IMR-90 (cell line): ENCODE measurements around the gene ZNF335. TPM values are rescaled to one million over a fixed set of nuclear protein-coding genes. Genes with fewer than 3 reads are reported as not detected.

Experiments
- ATAC-seq: fragments of 200-7000 bp; cut with Tn5 transposase; 2 replicates; pipeline ENCODE4 v1.9.1; 2020; ENCODE audit warnings: low read depth, mild to moderate bottlenecking, moderate library complexity
- BruUV-seq: library from RNA; stranded (reverse); fragments of 400-500 nt; replicated peaks from 2 replicates; lab custom pipeline; 2021; lab: Mats Ljungman, UMichigan
- CTCF ChIA-PET: fragments of 300-600 bp; formaldehyde crosslinking; extraction: SDS; loops from one replicate; lab custom pipeline; 2021; ENCODE audit warnings: antibody characterized with exemption; lab: Yijun Ruan, JAX
- POLR2A ChIA-PET: fragments of 300-600 bp; sonication (Branson Sonifier 250); formaldehyde crosslinking; loops from one replicate; lab custom pipeline; 2022; ENCODE audit warnings: antibody characterized with exemption; ENCODE audit not compliant: unreplicated experiment; lab: Charles Lee
- DNase-seq: peaks from one replicate; pipeline ENCODE4 v3.0.0; 2013
- H2AFZ ChIP-seq: replicated peaks from 2 replicates; pipeline ENCODE3; 2013; ENCODE audit warnings: low read length, mild to moderate bottlenecking; ENCODE audit not compliant: poor library complexity
- H2AK5ac ChIP-seq: 2 replicates; pipeline ENCODE4 v1.6.1; 2013; ENCODE audit warnings: low read depth, low read length, inconsistent platforms
- H2AK9ac ChIP-seq: replicated peaks from 2 replicates; pipeline ENCODE3; 2013; ENCODE audit warnings: mild to moderate bottlenecking, low read depth, low read length, moderate library complexity; ENCODE audit not compliant: poor library complexity
- H2BK120ac ChIP-seq: 2 replicates; pipeline ENCODE4 v1.6.1; 2013; ENCODE audit warnings: low read depth, low read length, inconsistent platforms
- H2BK15ac ChIP-seq: 3 replicates; pipeline ENCODE4 v1.6.1; 2013; ENCODE audit warnings: low read depth, low read length, inconsistent platforms
- H2BK20ac ChIP-seq: 2 replicates; pipeline ENCODE4 v1.6.1; 2013; ENCODE audit warnings: low read depth, mild to moderate bottlenecking, inconsistent platforms, low read length, moderate library complexity
- H2BK5ac ChIP-seq: 2 replicates; pipeline ENCODE4 v1.6.1; 2013; ENCODE audit warnings: mild to moderate bottlenecking, low read depth, low read length, inconsistent platforms; ENCODE audit not compliant: poor library complexity, severe bottlenecking
- H3K14ac ChIP-seq: replicated peaks from 2 replicates; pipeline ENCODE4 v1.6.1; 2013; ENCODE audit warnings: low read depth, low read length, inconsistent platforms
- H3K18ac ChIP-seq: 2 replicates; pipeline ENCODE4 v1.6.1; 2013; ENCODE audit warnings: low read depth, low read length, control low read depth
- H3K23ac ChIP-seq: 2 replicates; pipeline ENCODE4 v1.6.1; 2013; ENCODE audit warnings: low read depth, low read length, inconsistent platforms
- H3K27ac ChIP-seq: 2 replicates; pipeline ENCODE4 v1.5.1; 2013; ENCODE audit warnings: mild to moderate bottlenecking, control low read depth, low read length; ENCODE audit not compliant: insufficient read depth
- H3K27me3 ChIP-seq: 2 replicates; pipeline ENCODE4 v1.6.1; 2013; ENCODE audit warnings: low read length; ENCODE audit not compliant: control insufficient read depth, insufficient read depth
- H3K36me3 ChIP-seq: 2 replicates; pipeline ENCODE4 v1.6.1; 2013; ENCODE audit warnings: low read length, mixed read lengths; ENCODE audit not compliant: control insufficient read depth, insufficient read depth
- H3K4ac ChIP-seq: 2 replicates; pipeline ENCODE4 v1.6.1; 2013; ENCODE audit warnings: low read depth, low read length, inconsistent platforms
- H3K4me1 ChIP-seq: 2 replicates; pipeline ENCODE4 v1.6.1; 2013; ENCODE audit warnings: low read length, mixed read lengths; ENCODE audit not compliant: control insufficient read depth, insufficient read depth
- H3K4me2 ChIP-seq: 2 replicates; pipeline ENCODE4 v1.6.1; 2013; ENCODE audit warnings: low read depth, mild to moderate bottlenecking, control low read depth, low read length, moderate library complexity
- H3K4me3 ChIP-seq: 2 replicates; pipeline ENCODE4 v1.5.1; 2013; ENCODE audit warnings: low read depth, mild to moderate bottlenecking, control low read depth, low read length, moderate library complexity; ENCODE audit not compliant: insufficient read depth
- H3K56ac ChIP-seq: 2 replicates; pipeline ENCODE4 v1.6.1; 2013; ENCODE audit warnings: low read length, inconsistent platforms; ENCODE audit not compliant: insufficient read depth; ENCODE audit errors: extremely low read depth
- H3K79me1 ChIP-seq, 2 experiments: 2 replicates each; pipeline ENCODE4 v1.6.1; 2013; ENCODE audit warnings: low read length in 2 of 2, inconsistent platforms in 1 of 2, low read depth in 1 of 2
- H3K9ac ChIP-seq: 2 replicates; pipeline ENCODE4 v1.6.1; 2013; ENCODE audit warnings: low read depth, low read length, control low read depth
- H3K9me1 ChIP-seq: 2 replicates; pipeline ENCODE4 v1.6.1; 2013; ENCODE audit warnings: low read length, inconsistent platforms; ENCODE audit not compliant: insufficient read depth
- H3K9me3 ChIP-seq: 2 replicates; pipeline ENCODE4 v1.6.1; 2013; ENCODE audit warnings: low read length; ENCODE audit not compliant: control insufficient read depth, insufficient read depth
- H4K20me1 ChIP-seq: 2 replicates; pipeline ENCODE4 v1.6.1; 2013; ENCODE audit warnings: low read length, inconsistent platforms; ENCODE audit not compliant: insufficient read depth
- H4K5ac ChIP-seq: 2 replicates; pipeline ENCODE4 v1.6.1; 2013; ENCODE audit warnings: mild to moderate bottlenecking, low read depth, low read length, control low read depth
- H4K8ac ChIP-seq, 2 experiments: 2 replicates each; pipeline ENCODE4 v1.6.1; 2013; ENCODE audit warnings: low read depth in 2 of 2, low read length in 2 of 2, control low read depth in 1 of 2, inconsistent platforms in 1 of 2
- H4K91ac ChIP-seq: 2 replicates; pipeline ENCODE4 v1.6.1; 2013; ENCODE audit warnings: low read depth, low read length, inconsistent platforms; ENCODE audit not compliant: insufficient read depth
- CEBPB ChIP-seq: IDR thresholded peaks from 2 replicates; pipeline ENCODE4 v1.6.1; 2012; ENCODE audit warnings: low read depth, low read length, improper control_type of control experiment
- CHD1 ChIP-seq: IDR thresholded peaks from 2 replicates; pipeline ENCODE4 v1.6.1; 2012; ENCODE audit warnings: low read depth, low read length, improper control_type of control experiment
- CTCF ChIP-seq: conservative IDR thresholded peaks from 2 replicates; pipeline ENCODE4 v1.5.1; 2012; ENCODE audit warnings: mild to moderate bottlenecking, low read depth, low read length, improper control_type of control experiment
- ELK1 ChIP-seq: fragments of 150-350 bp; IDR thresholded peaks from 2 replicates; pipeline ENCODE4 v1.6.1; 2016; ENCODE audit warnings: low read depth, mild to moderate bottlenecking, low read length, moderate library complexity, borderline replicate concordance
- FOS ChIP-seq: fragments of 150-350 bp; IDR thresholded peaks from 2 replicates; pipeline ENCODE4 v1.6.1; 2016; ENCODE audit warnings: low read depth, low read length
- MAFK ChIP-seq: IDR thresholded peaks from 2 replicates; pipeline ENCODE4 v1.6.1; 2012; ENCODE audit warnings: low read depth, low read length, improper control_type of control experiment
- MAZ ChIP-seq: IDR thresholded peaks from 2 replicates; pipeline ENCODE4 v1.6.1; 2012; ENCODE audit warnings: low read depth, mild to moderate bottlenecking, low read length, improper control_type of control experiment, moderate library complexity, borderline replicate concordance
- MXI1 ChIP-seq: IDR thresholded peaks from 2 replicates; pipeline ENCODE4 v1.6.1; 2012; ENCODE audit warnings: low read depth, mild to moderate bottlenecking, low read length, moderate library complexity, borderline replicate concordance
- NFE2L2 ChIP-seq: fragments of 150-350 bp; IDR thresholded peaks from 2 replicates; pipeline ENCODE4 v1.6.1; 2016; ENCODE audit warnings: low read depth, mild to moderate bottlenecking, low read length
- POLR2A ChIP-seq: IDR thresholded peaks from 2 replicates; pipeline ENCODE4 v1.6.1; 2012; ENCODE audit warnings: mild to moderate bottlenecking, low read depth, low read length
- RFX5 ChIP-seq: IDR thresholded peaks from 2 replicates; pipeline ENCODE4 v1.8.0; 2012; ENCODE audit warnings: low read depth, mild to moderate bottlenecking, low read length, moderate library complexity
- SMC3 ChIP-seq: fragments of 150-350 bp; IDR thresholded peaks from 2 replicates; pipeline ENCODE4 v1.6.1; 2016; ENCODE audit warnings: low read depth, mild to moderate bottlenecking, antibody characterized with exemption, low read length, moderate library complexity
- WGBS, 2 experiments: methylation state at CpG; one replicate each; pipeline versions ENCODE4 v1.1.5 to v1.1.7; 2013; ENCODE audit warnings: missing lambda C conversion rate in 2 of 2; ENCODE audit not compliant: insufficient read length in 1 of 2; ENCODE audit errors: extremely low coverage in 2 of 2; 5-methylcytosine and 5-hydroxymethylcytosine counted together
- dilution Hi-C: fragments of 300-500 bp; cut with HindIII; formaldehyde crosslinking; loops from one replicate; pipeline ENCODE4 v1.14.3; 2018; ENCODE audit warnings: low sequenced_read_pairs; ENCODE audit not compliant: unreplicated experiment
- in situ Hi-C: fragments of 300-500 bp; cut with MboI; formaldehyde crosslinking; loops from 3 replicates; pipeline ENCODE4 v1.14.3; 2019; ENCODE audit warnings: low sequenced_read_pairs, inconsistent platforms, mixed read lengths
- intact Hi-C: fragments of 100-400 bp; cut with micrococcal nuclease; formaldehyde crosslinking; loops from 2 replicates; pipeline ENCODE4 v1.10.0; 2022
- polyA plus RNA-seq, 3 experiments: library from polyadenylated mRNA; depleted of rRNA; stranded (reverse); fragments of >200 nt; gene quantifications; 2 replicates each; pipeline ENCODE4 v1.2.3, GENCODE V29; 2012; ENCODE audit warnings: low replicate concordance in 1 of 3
- total RNA-seq: library from RNA; depleted of rRNA; stranded (reverse); fragments of >200 nt; gene quantifications from 2 replicates; pipeline ENCODE4 v1.2.3, GENCODE V29; 2012
- TF ChIP-seq, protein P1 (sequence below): fragments of 150-350 bp; IDR thresholded peaks from 2 replicates; pipeline ENCODE4 v1.6.1; 2017; ENCODE audit warnings: mild to moderate bottlenecking, antibody characterized with exemption, low read length, low read depth

ZNF335 gene
- total and polyA plus RNA-seq, 2 of the 4 experiments (the other 2 are of a cell fraction): 11.8 to 17.8 TPM

DNA sequence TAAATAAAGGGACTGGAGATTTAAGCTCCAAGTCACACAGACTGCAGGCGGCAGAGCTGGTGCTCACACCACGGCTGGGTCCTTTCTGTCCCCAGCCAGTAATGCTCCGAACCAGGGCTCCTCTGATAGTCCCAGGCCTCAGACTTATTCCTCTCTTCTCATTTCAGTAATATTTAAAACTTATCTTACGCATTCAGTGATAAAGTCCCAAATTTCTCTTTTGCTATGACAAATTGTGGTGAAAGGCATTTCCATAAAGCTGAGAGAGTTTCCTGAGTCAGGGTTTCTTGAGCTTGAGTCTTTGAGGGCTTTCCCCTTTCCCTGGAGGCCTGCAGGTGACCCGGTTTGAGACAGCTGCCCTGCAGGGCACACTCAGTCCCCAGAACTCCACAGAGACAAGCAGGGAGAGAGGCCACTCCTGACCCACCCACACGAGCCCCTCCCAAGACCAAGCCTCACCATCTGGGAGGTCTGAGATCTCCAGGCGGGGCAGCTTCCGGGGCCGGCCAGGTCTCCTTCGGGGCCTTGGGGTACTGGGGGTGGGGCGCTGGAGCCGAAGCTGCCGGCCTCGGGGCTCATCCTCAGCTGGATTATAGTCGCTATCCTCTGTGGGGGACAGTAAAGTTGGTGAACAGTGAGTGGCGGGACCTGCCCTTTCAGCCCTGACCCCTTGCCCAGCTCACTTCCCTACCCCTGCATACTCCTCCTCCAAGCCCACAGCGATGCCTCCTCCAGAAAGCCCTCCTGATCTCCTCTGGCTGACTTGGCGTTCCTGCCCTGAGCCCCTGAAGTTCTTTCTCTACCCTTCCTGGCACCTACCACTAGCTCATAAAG is 6.6 kb downstream of the ZNF335 start:
- no peak overlapping the region for H2BK5ac ChIP-seq
- no peak for DNase-seq

More for the DNA sequence above, 6.6 kb downstream of the ZNF335 start:
- no peaks in the 10 kb centered on the region for H3K9me3 ChIP-seq
- H4K91ac ChIP-seq: no peak overlapping the region
- no peak overlapping the region for H3K23ac ChIP-seq
- ATAC-seq: no peak
- H4K8ac ChIP-seq: no peak overlapping the region
- POLR2A ChIA-PET: no interaction called here
- no peaks in the 10 kb centered on the region for H3K27me3 ChIP-seq
- peaks cover 13% of the 10 kb centered on the region; the same call in 1 of the 2 replicates for H3K9me1 ChIP-seq
- peaks cover 11 to 35% of the 10 kb centered on the region in 2 experiments; a peak in 3 of 4 replicates for H3K79me1 ChIP-seq
- no peak overlapping the region for H3K56ac ChIP-seq
- peaks cover 12% of the 10 kb centered on the region for H3K4me1 ChIP-seq
- H2BK120ac ChIP-seq: no peak overlapping the region
- H3K4ac ChIP-seq: no peak overlapping the region
- peaks cover 67% of the 10 kb centered on the region for H3K36me3 ChIP-seq
- CTCF ChIA-PET: no interaction called here
- H2BK15ac ChIP-seq: no peak overlapping the region
- no peak overlapping the region for H2AFZ ChIP-seq
- no peak overlapping the region for H3K18ac ChIP-seq
- no peak overlapping the region for H3K9ac ChIP-seq
- in situ Hi-C loops: no loop called here
- no peak overlapping the region for H3K14ac ChIP-seq
- WGBS, 2 experiments: no CpG with 5 or more reads among the region's 18 CpGs
- H3K4me3 ChIP-seq: no peak overlapping the region
- H2BK20ac ChIP-seq: no peak overlapping the region
- H3K27ac ChIP-seq: no peak overlapping the region
- dilution Hi-C loops: no loop called here
- intact Hi-C loops: no loop called here
- no peak overlapping the region for H2AK5ac ChIP-seq
- no peak overlapping the region for H4K5ac ChIP-seq
- peaks cover 24% of the 10 kb centered on the region for H4K20me1 ChIP-seq
- H3K4me2 ChIP-seq: no peak overlapping the region
- no peak for TF ChIP-seq MAZ
- TF ChIP-seq SMC3: no peak
- TF ChIP-seq MXI1: no peak
- no peak for TF ChIP-seq FOS
- TF ChIP-seq CEBPB: no peak
- no peak for TF ChIP-seq ELK1
- no peak for TF ChIP-seq RFX5
- TF ChIP-seq CTCF: no peak
- TF ChIP-seq, protein P1, sequence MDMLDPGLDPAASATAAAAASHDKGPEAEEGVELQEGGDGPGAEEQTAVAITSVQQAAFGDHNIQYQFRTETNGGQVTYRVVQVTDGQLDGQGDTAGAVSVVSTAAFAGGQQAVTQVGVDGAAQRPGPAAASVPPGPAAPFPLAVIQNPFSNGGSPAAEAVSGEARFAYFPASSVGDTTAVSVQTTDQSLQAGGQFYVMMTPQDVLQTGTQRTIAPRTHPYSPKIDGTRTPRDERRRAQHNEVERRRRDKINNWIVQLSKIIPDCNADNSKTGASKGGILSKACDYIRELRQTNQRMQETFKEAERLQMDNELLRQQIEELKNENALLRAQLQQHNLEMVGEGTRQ: no peak
- TF ChIP-seq CHD1: no peak
- no peak for TF ChIP-seq MAFK
- TF ChIP-seq POLR2A: no peak
- TF ChIP-seq NFE2L2: no peak
- BruUV-seq: no TSS peak
- no peak overlapping the region for H2AK9ac ChIP-seq
